Measurements from ENCODE around the gene XYLT1.

The XYLT1 gene

GRCh38 chr16:17134586-17134985, 336.2 kb downstream of the XYLT1 start:
- no peaks in the 10 kb centered on the region for H3K9me3 ChIP-seq (ENCODE audit: control insufficient read depth, insufficient read depth, low read depth, low read length)
- H3K27ac ChIP-seq (ENCODE audit: extremely low read depth, low read depth, low read length): no peak overlapping the region
- TF ChIP-seq PRDM10 (tag by site-specific recombination; IDR thresholded peaks at IDR 0.05) (no peak), ZNF248 (tag by site-specific recombination; IDR thresholded peaks at IDR 0.05) (no peak), ZNF423 (tag by site-specific recombination; IDR thresholded peaks at IDR 0.05) (no peak), ZNF362 (tag by site-specific recombination; IDR thresholded peaks at IDR 0.05) (no peak), ZNF510 (tag by site-specific recombination; IDR thresholded peaks at IDR 0.05; ENCODE audit: insufficient replicate concordance) (no peak), ZBTB17 (tag by site-specific recombination; IDR thresholded peaks at IDR 0.05) (no peak), ZNF214 (tag by site-specific recombination; IDR thresholded peaks at IDR 0.05; ENCODE audit: borderline replicate concordance) (no peak), ZNF626 (tag by site-specific recombination; IDR thresholded peaks at IDR 0.05) (no peak), ZFP37 (tag by site-specific recombination; IDR thresholded peaks at IDR 0.05) (no peak), ZBTB26 (tag by site-specific recombination; optimal IDR thresholded peaks at IDR 0.05) (no peak), ZNF623 (tag by site-specific recombination; IDR thresholded peaks at IDR 0.05) (no peak), ZBTB44 (tag by site-specific recombination; IDR thresholded peaks at IDR 0.05) (no peak), ZNF629 (tag by site-specific recombination; IDR thresholded peaks at IDR 0.05) (no peak), ZNF169 (tag by site-specific recombination; IDR thresholded peaks at IDR 0.05) (no peak), ZNF146 (tag by site-specific recombination; IDR thresholded peaks at IDR 0.05) (no peak), ZIC2 (tag by site-specific recombination; IDR thresholded peaks at IDR 0.05) (no peak), ZNF16 (tag by site-specific recombination; IDR thresholded peaks at IDR 0.05; ENCODE audit: low read depth) (no peak), ZBTB6 (tag by site-specific recombination; IDR thresholded peaks at IDR 0.05) (no peak), ZNF473 (tag by site-specific recombination; IDR thresholded peaks at IDR 0.05) (no peak)
- H3K4me1 ChIP-seq (ENCODE audit: control insufficient read depth, insufficient read depth, low read length): no peaks in the 10 kb centered on the region
- no peak overlapping the region for H3K4me3 ChIP-seq (ENCODE audit: low read depth, low read length)
- ChIA-PET CTCF (no interaction called here), POLR2A (no interaction called here)
- no peaks in the 10 kb centered on the region for H3K36me3 ChIP-seq (ENCODE audit: control insufficient read depth in 2 of 2, insufficient read depth in 1 of 2, low read length in 2 of 2)

Data from HEK293 (cell line).